H9 (cell line): Measurements from ENCODE around the gene TRAF3. TPM values are rescaled to one million over a fixed set of nuclear protein-coding genes. Genes with fewer than 3 reads are reported as not detected.

Experiments used
- DNase-seq: peaks from one replicate; pipeline ENCODE4 v3.0.0-alpha.2; 2017
- H2AFZ ChIP-seq: one replicate; pipeline ENCODE4 v1.6.1; 2013; ENCODE audit warnings: mild to moderate bottlenecking, low read length, control low read depth, moderate library complexity
- H2AK5ac ChIP-seq: 2 replicates; pipeline ENCODE4 v1.6.1; 2013; ENCODE audit warnings: low read length, control low read depth, mixed read lengths; ENCODE audit not compliant: insufficient read length
- H2BK120ac ChIP-seq: one replicate; pipeline ENCODE4 v1.6.1; 2013; ENCODE audit warnings: low read depth, mild to moderate bottlenecking, low read length, control low read depth, inconsistent platforms; ENCODE audit not compliant: poor library complexity, severe bottlenecking
- H2BK12ac ChIP-seq: 2 replicates; pipeline ENCODE4 v1.6.1; 2013; ENCODE audit warnings: low read length, control low read depth, mixed read lengths, low read depth; ENCODE audit not compliant: insufficient read length
- H2BK15ac ChIP-seq: 2 replicates; pipeline ENCODE4 v1.6.1; 2013; ENCODE audit warnings: low read depth, low read length, control low read depth
- H2BK20ac ChIP-seq: one replicate; pipeline ENCODE4 v1.6.1; 2013; ENCODE audit warnings: low read depth, mild to moderate bottlenecking, low read length, control low read depth, inconsistent platforms; ENCODE audit not compliant: poor library complexity, severe bottlenecking
- H2BK5ac ChIP-seq: 2 replicates; pipeline ENCODE4 v1.6.1; 2013; ENCODE audit warnings: low read length, control low read depth, mixed read lengths; ENCODE audit not compliant: insufficient read length
- H3K14ac ChIP-seq: 2 replicates; pipeline ENCODE4 v1.6.1; 2013; ENCODE audit warnings: low read length, control low read depth; ENCODE audit not compliant: insufficient read depth
- H3K18ac ChIP-seq: 2 replicates; pipeline ENCODE4 v1.6.1; 2013; ENCODE audit warnings: low read depth, mild to moderate bottlenecking, mixed read lengths, low read length, control low read depth; ENCODE audit not compliant: insufficient read length
- H3K23ac ChIP-seq: 2 replicates; pipeline ENCODE4 v1.6.1; 2013; ENCODE audit warnings: low read length, control low read depth, mixed read lengths, low read depth; ENCODE audit not compliant: insufficient read length
- H3K23me2 ChIP-seq: 2 replicates; pipeline ENCODE4 v1.6.1; 2013; ENCODE audit warnings: low read depth, mild to moderate bottlenecking, mixed read lengths, low read length, control low read depth; ENCODE audit not compliant: insufficient read length, poor library complexity, severe bottlenecking
- H3K27ac ChIP-seq: 2 replicates; pipeline ENCODE4 v1.5.1; 2013; ENCODE audit warnings: low read length, control low read depth, mixed read lengths, low read depth; ENCODE audit not compliant: insufficient read length
- H3K27me3 ChIP-seq: 2 replicates; pipeline ENCODE4 v1.6.1; 2013; ENCODE audit warnings: low read length, control low read depth, inconsistent platforms; ENCODE audit not compliant: insufficient read depth
- H3K4ac ChIP-seq: 2 replicates; pipeline ENCODE4 v1.6.1; 2013; ENCODE audit warnings: low read depth, mild to moderate bottlenecking, control low read depth, inconsistent platforms, low read length, moderate library complexity
- H3K4me1 ChIP-seq: 2 replicates; pipeline ENCODE4 v1.6.1; 2013; ENCODE audit warnings: low read length, control low read depth, inconsistent platforms; ENCODE audit not compliant: insufficient read depth
- H3K4me2 ChIP-seq: 2 replicates; pipeline ENCODE4 v1.6.1; 2013; ENCODE audit warnings: low read length, control low read depth, mixed read lengths; ENCODE audit not compliant: insufficient read length, insufficient read depth
- H3K56ac ChIP-seq: 2 replicates; pipeline ENCODE4 v1.6.1; 2013; ENCODE audit warnings: low read depth, mild to moderate bottlenecking, mixed read lengths, low read length, control low read depth; ENCODE audit not compliant: insufficient read length
- H3K79me1 ChIP-seq: 2 replicates; pipeline ENCODE4 v1.6.1; 2013; ENCODE audit warnings: low read depth, mild to moderate bottlenecking, moderate library complexity, low read length, control low read depth, inconsistent platforms; ENCODE audit not compliant: insufficient read depth, poor library complexity, severe bottlenecking
- H3K79me2 ChIP-seq: 2 replicates; pipeline ENCODE4 v1.6.1; 2013; ENCODE audit warnings: low read length, control low read depth, inconsistent platforms; ENCODE audit not compliant: insufficient read depth
- H3K9ac ChIP-seq: 2 replicates; pipeline ENCODE4 v1.6.1; 2013; ENCODE audit warnings: low read length, control low read depth, mixed read lengths; ENCODE audit not compliant: insufficient read length; ENCODE audit errors: extremely low read depth
- H3K9me3 ChIP-seq: one replicate; pipeline ENCODE4 v1.6.1; 2013; ENCODE audit warnings: low read depth, low read length, inconsistent platforms; ENCODE audit not compliant: control insufficient read depth
- H3T11ph ChIP-seq: one replicate; pipeline ENCODE4 v1.6.1; 2013; ENCODE audit warnings: mild to moderate bottlenecking, low read length, control low read depth, inconsistent platforms
- H4K20me1 ChIP-seq: one replicate; pipeline ENCODE4 v1.6.1; 2013; ENCODE audit not compliant: control insufficient read depth, insufficient read length, insufficient read depth
- H4K5ac ChIP-seq: 2 replicates; pipeline ENCODE4 v1.6.1; 2013; ENCODE audit warnings: low read depth, mild to moderate bottlenecking, mixed read lengths, low read length, control low read depth; ENCODE audit not compliant: insufficient read length
- H4K8ac ChIP-seq: replicated peaks from 2 replicates; pipeline ENCODE4 v1.6.1; 2013; ENCODE audit warnings: low read length, control low read depth, mixed read lengths, low read depth; ENCODE audit not compliant: insufficient read length
- H4K91ac ChIP-seq: 2 replicates; pipeline ENCODE4 v1.6.1; 2013; ENCODE audit warnings: low read depth, mild to moderate bottlenecking, moderate library complexity, mixed read lengths, low read length, control low read depth; ENCODE audit not compliant: insufficient read length
- H3K27ac Mint-ChIP-seq, 3 experiments: 2 replicates in 2 of 3; 3 replicates in 1 of 3; pipeline ENCODE4 v1.8.0; 2020 to 2021; ENCODE audit warnings: mixed read lengths in 3 of 3, mild to moderate bottlenecking in 1 of 3, moderate library complexity in 1 of 3
- H3K27me3 Mint-ChIP-seq: 2 replicates; pipeline ENCODE4 v1.8.0; 2021; ENCODE audit warnings: low read depth, mild to moderate bottlenecking, moderate library complexity, mixed read lengths
- H3K36me3 Mint-ChIP-seq, 3 experiments: 2 replicates in 2 of 3; 3 replicates in 1 of 3; pipeline ENCODE4 v1.8.0; 2020 to 2021; ENCODE audit warnings: low read depth in 3 of 3, mixed read lengths in 3 of 3; ENCODE audit not compliant: insufficient read depth in 1 of 3
- H3K4me1 Mint-ChIP-seq, 2 experiments: 2 replicates each; pipeline ENCODE4 v1.8.0; 2020; ENCODE audit warnings: mixed read lengths in 2 of 2
- H3K4me3 Mint-ChIP-seq, 2 experiments: 2 replicates in 1 of 2; 3 replicates in 1 of 2; pipeline ENCODE4 v1.8.0; 2020 to 2021; ENCODE audit warnings: mild to moderate bottlenecking in 2 of 2, mixed read lengths in 2 of 2, moderate library complexity in 1 of 2
- H3K9me3 Mint-ChIP-seq, 2 experiments: 2 replicates in 1 of 2; 3 replicates in 1 of 2; pipeline ENCODE4 v1.8.0; 2020; ENCODE audit warnings: mild to moderate bottlenecking in 2 of 2, mixed read lengths in 2 of 2, moderate library complexity in 1 of 2
- WGBS: extraction: QIAGEN DNeasy Blood & Tissue Kit; methylation state at CpG from one replicate; pipeline ENCODE4 v1.1.7; 2013; ENCODE audit warnings: missing lambda C conversion rate, low lambda C conversion rate, mixed read lengths; ENCODE audit not compliant: insufficient read length; ENCODE audit errors: extremely low coverage; 5-methylcytosine and 5-hydroxymethylcytosine counted together
- total RNA-seq: library from RNA; stranded (reverse); gene quantifications from 2 replicates; pipeline ENCODE4 v1.2.1, GENCODE V29; 2021
- TF ChIP-seq, protein P1 (sequence below): fragments of 200-600 bp; sonication (generic); conservative IDR thresholded peaks from 3 replicates; pipeline ENCODE4 v1.8.0; 2021; ENCODE audit warnings: antibody characterized with exemption, mild to moderate bottlenecking

The TRAF3 gene
- total RNA-seq, 1 experiment from 2014 or later, result 9.6 TPM

DNA sequence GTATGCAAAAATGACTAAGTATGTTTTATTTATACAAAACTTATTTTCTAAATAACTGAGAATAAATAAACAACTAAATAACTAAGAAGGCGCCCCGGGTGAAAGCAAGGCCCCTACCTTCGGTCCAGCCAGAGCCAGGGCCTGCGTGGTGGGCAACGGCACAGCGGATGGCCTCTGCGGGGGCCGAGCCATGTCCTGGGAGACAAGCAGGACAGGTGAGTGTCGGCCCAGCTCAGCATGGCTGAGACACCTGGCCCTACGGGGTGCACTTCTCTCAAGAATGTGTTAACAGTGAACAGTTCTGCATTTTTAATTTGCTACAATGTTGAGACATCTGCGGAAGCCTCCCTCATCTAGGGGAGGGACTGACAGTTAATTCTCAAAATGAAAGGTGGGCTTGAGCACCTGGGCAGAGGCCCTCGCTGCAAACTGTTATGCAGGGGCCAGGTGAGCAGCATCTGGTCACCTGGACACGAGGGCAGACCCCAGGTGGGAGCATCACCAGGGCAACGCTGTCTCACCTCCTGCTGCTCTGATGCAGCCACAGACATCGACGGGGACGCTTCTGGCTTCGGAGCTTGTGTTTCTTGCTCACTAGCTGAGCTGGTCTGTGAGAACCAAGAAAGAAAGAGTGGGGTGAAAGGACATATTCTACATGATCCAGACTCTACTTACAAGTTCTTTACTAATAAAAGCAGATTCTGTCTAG is 177.0 kb downstream of the TRAF3 start:
- Mint-ChIP-seq H3K4me3 (no peak overlapping the region), H3K36me3 (peaks cover 23 to 89% (median 87%) of the 10 kb centered on the region in 3 experiments; a peak in 6 of 7 replicates)

More for the DNA sequence above, 177.0 kb downstream of the TRAF3 start:
- H3K27me3 ChIP-seq, result no peaks in the 10 kb centered on the region
- H4K5ac ChIP-seq, result no peak overlapping the region
- no peak overlapping the region for H2AK5ac ChIP-seq
- Mint-ChIP-seq H3K9me3 (no peaks in the 10 kb centered on the region), H3K27me3 (no peaks in the 10 kb centered on the region), H3K4me1 (peaks cover 0 to 6% of the 10 kb centered on the region in 2 experiments; a peak in 1 of 4 replicates), H3K27ac (no peak overlapping the region)
- H3K27ac ChIP-seq, result no peak overlapping the region
- H3K18ac ChIP-seq, result no peak overlapping the region
- no peak overlapping the region for H2BK12ac ChIP-seq
- H3T11ph ChIP-seq, result no peak overlapping the region
- H2BK20ac ChIP-seq, result no peak overlapping the region
- no peak overlapping the region for H3K23ac ChIP-seq
- no peak overlapping the region for H4K91ac ChIP-seq
- H2BK15ac ChIP-seq, result no peak overlapping the region
- no peak overlapping the region for H3K4me2 ChIP-seq
- no peak for DNase-seq
- no peak overlapping the region for H2AFZ ChIP-seq
- no peak overlapping the region for H3K4ac ChIP-seq
- H3K79me1 ChIP-seq, result no peaks in the 10 kb centered on the region
- H3K9me3 ChIP-seq, result no peaks in the 10 kb centered on the region
- WGBS, result no CpG with 5 or more reads among the region's 18 CpGs
- no peak overlapping the region for H2BK5ac ChIP-seq
- no peaks in the 10 kb centered on the region for H3K4me1 ChIP-seq
- H3K23me2 ChIP-seq, result no peaks in the 10 kb centered on the region
- H2BK120ac ChIP-seq, result no peak overlapping the region
- TF ChIP-seq, protein P1, sequence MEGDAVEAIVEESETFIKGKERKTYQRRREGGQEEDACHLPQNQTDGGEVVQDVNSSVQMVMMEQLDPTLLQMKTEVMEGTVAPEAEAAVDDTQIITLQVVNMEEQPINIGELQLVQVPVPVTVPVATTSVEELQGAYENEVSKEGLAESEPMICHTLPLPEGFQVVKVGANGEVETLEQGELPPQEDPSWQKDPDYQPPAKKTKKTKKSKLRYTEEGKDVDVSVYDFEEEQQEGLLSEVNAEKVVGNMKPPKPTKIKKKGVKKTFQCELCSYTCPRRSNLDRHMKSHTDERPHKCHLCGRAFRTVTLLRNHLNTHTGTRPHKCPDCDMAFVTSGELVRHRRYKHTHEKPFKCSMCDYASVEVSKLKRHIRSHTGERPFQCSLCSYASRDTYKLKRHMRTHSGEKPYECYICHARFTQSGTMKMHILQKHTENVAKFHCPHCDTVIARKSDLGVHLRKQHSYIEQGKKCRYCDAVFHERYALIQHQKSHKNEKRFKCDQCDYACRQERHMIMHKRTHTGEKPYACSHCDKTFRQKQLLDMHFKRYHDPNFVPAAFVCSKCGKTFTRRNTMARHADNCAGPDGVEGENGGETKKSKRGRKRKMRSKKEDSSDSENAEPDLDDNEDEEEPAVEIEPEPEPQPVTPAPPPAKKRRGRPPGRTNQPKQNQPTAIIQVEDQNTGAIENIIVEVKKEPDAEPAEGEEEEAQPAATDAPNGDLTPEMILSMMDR, result no peak
- no peak overlapping the region for H3K14ac ChIP-seq
- H3K79me2 ChIP-seq, result no peaks in the 10 kb centered on the region
- H4K20me1 ChIP-seq, result no peaks in the 10 kb centered on the region
- H3K56ac ChIP-seq, result no peak overlapping the region
- H4K8ac ChIP-seq, result no peak overlapping the region
- H3K9ac ChIP-seq, result no peak overlapping the region
